BLaER1 (cell line): ENCODE results near the gene LCE1B.

Source experiments
- H3K27ac ChIP-seq: shearing (Covaris generic); formaldehyde crosslinking; 2 replicates; pipeline ENCODE4 v1.8.1; 2022
- H3K27me3 ChIP-seq: shearing (Covaris generic); formaldehyde crosslinking; 2 replicates; pipeline ENCODE4 v1.8.1; 2022
- H3K36me3 ChIP-seq: shearing (Covaris generic); formaldehyde crosslinking; 2 replicates; pipeline ENCODE4 v1.8.1; 2022
- H3K4me1 ChIP-seq: shearing (Covaris generic); formaldehyde crosslinking; 2 replicates; pipeline ENCODE4 v1.8.1; 2022
- H3K4me2 ChIP-seq: shearing (Covaris generic); formaldehyde crosslinking; 2 replicates; pipeline ENCODE4 v1.8.1; 2022
- H3K4me3 ChIP-seq: shearing (Covaris generic); formaldehyde crosslinking; 2 replicates; pipeline ENCODE4 v1.8.1; 2022
- H3K9ac ChIP-seq: shearing (Covaris generic); formaldehyde crosslinking; 2 replicates; pipeline ENCODE4 v1.8.1; 2022
- H3K9me3 ChIP-seq: shearing (Covaris generic); formaldehyde crosslinking; 2 replicates; pipeline ENCODE4 v1.8.1; 2022
- H4K20me1 ChIP-seq: shearing (Covaris generic); formaldehyde crosslinking; 2 replicates; pipeline ENCODE4 v1.8.1; 2022
- Cebpa-rat ChIP-seq: shearing (Covaris generic); IDR thresholded peaks from 2 replicates; pipeline ENCODE4 v1.8.1; 2022

The LCE1B gene, protein sequence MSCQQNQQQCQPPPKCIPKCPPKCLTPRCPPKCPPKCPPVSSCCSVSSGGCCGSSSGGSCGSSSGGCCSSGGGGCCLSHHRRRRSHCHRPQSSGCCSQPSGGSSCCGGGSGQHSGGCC

DNA sequence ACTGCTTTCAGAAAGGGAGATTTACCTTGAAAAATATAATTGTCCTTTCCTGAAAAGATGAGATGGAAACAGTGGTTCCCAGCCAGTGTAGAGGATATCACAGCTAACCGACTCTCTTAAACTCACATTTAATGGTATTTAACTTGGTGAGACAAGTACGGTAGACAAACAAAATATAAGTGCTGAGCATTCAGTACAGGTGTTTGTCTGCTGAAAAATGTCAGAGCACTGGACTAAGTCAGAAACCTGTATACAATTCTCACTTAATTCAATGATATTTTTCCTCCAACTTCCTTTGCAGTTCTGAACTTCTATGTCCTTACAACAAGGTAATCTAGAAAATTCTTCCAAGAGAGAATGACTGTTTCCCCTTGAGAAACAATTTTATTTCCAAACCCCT lies at the start of gene LCE1B:
LCE1B (plus strand) TSS at position 301 of the 400 bp plus-strand sequence. CDS start 476 bp downstream, outside the sequence.
- no peaks in the 10 kb centered on the region for H3K36me3 ChIP-seq
- H4K20me1 ChIP-seq, result no peaks in the 10 kb centered on the region
- no peaks in the 10 kb centered on the region for H3K27me3 ChIP-seq
- no peaks in the 10 kb centered on the region for H3K9me3 ChIP-seq
- no peak within 1 kb of the TSS for H3K4me2 ChIP-seq
- H3K27ac ChIP-seq, result no peak within 1 kb of the TSS
- no peak within 1 kb of the TSS for H3K4me3 ChIP-seq
- no peak for TF ChIP-seq Cebpa-rat
- H3K4me1 ChIP-seq, result no peaks in the 10 kb centered on the region
- H3K9ac ChIP-seq, result no peak within 1 kb of the TSS

GRCh38 chr1:152768847-152769533 lies 42.8 kb upstream of the LCE1B start:
- Histone ChIP-seq H3K27ac (no peak overlapping the region), H3K4me1 (no peaks in the 10 kb centered on the region), H3K4me2 (no peak overlapping the region), H3K36me3 (no peaks in the 10 kb centered on the region), H3K4me3 (no peak overlapping the region), H4K20me1 (no peaks in the 10 kb centered on the region), H3K9me3 (no peaks in the 10 kb centered on the region), H3K9ac (no peak overlapping the region), H3K27me3 (no peaks in the 10 kb centered on the region)
- no peak for TF ChIP-seq Cebpa-rat

GRCh38 chr1:152770411-152770810 lies 41.4 kb upstream of the LCE1B start:
- H3K9me3 ChIP-seq, result no peaks in the 10 kb centered on the region
- H3K9ac ChIP-seq, result no peak overlapping the region
- H3K4me1 ChIP-seq, result no peaks in the 10 kb centered on the region
- no peak overlapping the region for H3K4me2 ChIP-seq
- H4K20me1 ChIP-seq, result no peaks in the 10 kb centered on the region
- H3K36me3 ChIP-seq, result no peaks in the 10 kb centered on the region
- no peak overlapping the region for H3K27ac ChIP-seq
- H3K27me3 ChIP-seq, result no peaks in the 10 kb centered on the region
- no peak overlapping the region for H3K4me3 ChIP-seq
- no peak for TF ChIP-seq Cebpa-rat

GRCh38 chr1:152774875-152775274 lies 36.9 kb upstream of the LCE1B start, which contains the start of gene LCE1F:
LCE1F (plus strand) TSS chr1:152775140; CDS start chr1:152776372, 1,232 bp downstream.
- Histone ChIP-seq H3K9me3 (no peaks in the 10 kb centered on the region), H3K27ac (no peak within 1 kb of the TSS), H3K27me3 (no peaks in the 10 kb centered on the region), H4K20me1 (no peaks in the 10 kb centered on the region), H3K4me1 (no peaks in the 10 kb centered on the region), H3K9ac (no peak within 1 kb of the TSS), H3K4me2 (no peak within 1 kb of the TSS), H3K36me3 (no peaks in the 10 kb centered on the region), H3K4me3 (no peak within 1 kb of the TSS)
- no peak for TF ChIP-seq Cebpa-rat

GRCh38 chr1:152776361-152776760 lies 35.4 kb upstream of the LCE1B start:
- Histone ChIP-seq H3K27ac (no peak overlapping the region), H3K4me2 (no peak overlapping the region), H3K9ac (no peak overlapping the region), H3K27me3 (no peaks in the 10 kb centered on the region), H3K4me1 (no peaks in the 10 kb centered on the region), H4K20me1 (no peaks in the 10 kb centered on the region), H3K36me3 (no peaks in the 10 kb centered on the region), H3K9me3 (no peaks in the 10 kb centered on the region), H3K4me3 (no peak overlapping the region)
- TF ChIP-seq Cebpa-rat, result no peak

DNA sequence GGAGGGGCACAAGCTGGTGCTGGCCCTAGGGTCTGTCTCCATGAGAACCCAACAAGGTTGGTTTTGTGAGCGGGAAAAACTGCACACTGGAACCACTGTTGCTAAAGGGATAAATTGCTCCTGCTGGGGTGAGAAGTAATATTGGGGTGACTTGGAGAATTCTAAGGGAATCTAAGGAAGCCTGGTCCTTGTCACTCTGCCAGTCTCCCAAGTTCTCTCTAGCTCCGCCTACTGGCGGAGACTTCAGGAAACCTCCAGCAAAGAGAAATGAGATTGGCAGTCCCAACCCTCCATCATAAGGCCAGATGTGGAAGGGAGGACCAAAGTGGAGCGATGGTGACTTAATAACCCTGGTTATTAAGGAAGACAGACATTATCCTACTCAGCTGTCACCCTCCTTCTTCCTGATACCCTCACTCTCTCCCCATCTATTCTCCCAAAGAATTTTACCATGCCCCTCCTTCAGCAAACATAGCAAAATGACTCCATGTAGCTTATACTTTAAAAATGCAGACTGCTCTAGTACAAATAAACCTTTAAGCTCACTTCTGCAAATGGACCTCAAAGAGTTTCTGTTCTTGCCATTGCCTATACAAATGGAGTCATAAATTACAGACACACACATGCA lies 34.1 kb upstream of the LCE1B start:
- H3K36me3 ChIP-seq, result no peaks in the 10 kb centered on the region
- H3K9me3 ChIP-seq, result no peaks in the 10 kb centered on the region
- H3K4me1 ChIP-seq, result no peaks in the 10 kb centered on the region
- no peak overlapping the region for H3K9ac ChIP-seq
- H3K4me3 ChIP-seq, result no peak overlapping the region
- H3K27ac ChIP-seq, result no peak overlapping the region
- no peaks in the 10 kb centered on the region for H4K20me1 ChIP-seq
- no peaks in the 10 kb centered on the region for H3K27me3 ChIP-seq
- TF ChIP-seq Cebpa-rat, result no peak
- no peak overlapping the region for H3K4me2 ChIP-seq

DNA sequence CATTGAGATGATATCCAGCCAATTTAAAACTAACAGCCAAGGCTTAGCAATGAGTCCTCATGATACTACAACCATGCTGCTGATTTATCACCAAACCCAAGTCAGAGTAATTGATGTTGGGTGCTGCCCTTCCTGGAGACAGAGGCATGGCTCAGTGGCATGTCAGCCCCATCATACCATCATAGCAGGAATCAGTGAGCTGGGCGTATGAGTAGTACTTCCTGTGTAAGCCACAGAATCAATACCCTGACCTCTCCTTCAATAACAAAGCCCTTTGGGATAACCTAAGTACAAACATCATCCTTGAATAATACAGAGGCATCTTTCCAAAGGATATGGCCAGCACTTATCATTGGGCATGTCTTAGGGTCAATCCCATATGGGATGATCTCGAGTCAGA lies 28.7 kb upstream of the LCE1B start:
- Histone ChIP-seq H3K9me3 (no peaks in the 10 kb centered on the region), H3K4me3 (no peak overlapping the region), H3K9ac (no peak overlapping the region), H3K4me1 (peaks cover 12% of the 10 kb centered on the region), H3K36me3 (no peaks in the 10 kb centered on the region), H3K27me3 (no peaks in the 10 kb centered on the region), H3K27ac (no peak overlapping the region), H3K4me2 (no peak overlapping the region), H4K20me1 (no peaks in the 10 kb centered on the region)
- TF ChIP-seq Cebpa-rat, result no peak

GRCh38 chr1:152786077-152786476 lies 25.7 kb upstream of the LCE1B start, which contains the start of gene LCE1E:
LCE1E (plus strand) TSS chr1:152786257; CDS start chr1:152787300, 1,043 bp downstream.
- Histone ChIP-seq H4K20me1 (no peaks in the 10 kb centered on the region), H3K4me2 (peak within 1 kb of the TSS; percentile 49), H3K4me1 (peaks cover 12% of the 10 kb centered on the region), H3K27me3 (no peaks in the 10 kb centered on the region), H3K9me3 (no peaks in the 10 kb centered on the region), H3K27ac (no peak within 1 kb of the TSS), H3K36me3 (no peaks in the 10 kb centered on the region), H3K9ac (no peak within 1 kb of the TSS), H3K4me3 (no peak within 1 kb of the TSS)
- TF ChIP-seq Cebpa-rat, result no peak

GRCh38 chr1:152795686-152796085 lies 16.1 kb upstream of the LCE1B start:
- no peak overlapping the region for H3K4me3 ChIP-seq
- no peak overlapping the region for H3K27ac ChIP-seq
- no peak overlapping the region for H3K4me2 ChIP-seq
- H3K4me1 ChIP-seq, result 0 out of 2 replicates have a peak, but pooled peaks cover 7% of the 10 kb centered on the region
- H4K20me1 ChIP-seq, result no peaks in the 10 kb centered on the region
- no peak for TF ChIP-seq Cebpa-rat
- no peak overlapping the region for H3K9ac ChIP-seq
- no peaks in the 10 kb centered on the region for H3K9me3 ChIP-seq
- no peaks in the 10 kb centered on the region for H3K36me3 ChIP-seq
- H3K27me3 ChIP-seq, result no peaks in the 10 kb centered on the region

DNA sequence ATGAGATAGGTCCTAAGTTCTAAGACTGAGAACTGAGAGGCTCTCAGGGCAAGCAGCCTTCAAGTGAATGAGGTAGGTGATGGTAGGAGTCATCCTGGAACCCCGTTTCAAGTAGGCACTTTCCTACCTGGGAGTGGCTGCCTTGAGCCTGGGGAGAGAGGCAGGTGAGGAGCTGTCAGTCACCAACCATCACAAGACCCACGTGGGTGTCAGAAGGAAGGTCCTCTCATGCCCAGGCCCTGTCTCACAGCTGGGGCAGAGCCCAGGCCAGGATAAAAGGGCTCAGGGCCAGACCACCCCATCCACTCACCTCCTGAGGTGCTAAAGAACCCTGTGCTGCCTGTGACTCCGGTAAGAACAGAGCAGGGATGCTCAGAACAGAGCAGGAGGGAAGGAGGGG lies 15.3 kb upstream of the LCE1B start, which contains the start of gene LCE1D:
LCE1D (plus strand) TSS at position 301 of the 400 bp plus-strand sequence. CDS start 1,074 bp downstream, outside the sequence.
- no peak for TF ChIP-seq Cebpa-rat
- Histone ChIP-seq H3K4me1 (0 out of 2 replicates have a peak, but pooled peaks cover 7% of the 10 kb centered on the region), H3K36me3 (no peaks in the 10 kb centered on the region), H3K9ac (no peak within 1 kb of the TSS), H3K27ac (no peak within 1 kb of the TSS), H3K4me2 (no peak within 1 kb of the TSS), H3K4me3 (no peak within 1 kb of the TSS), H4K20me1 (no peaks in the 10 kb centered on the region), H3K27me3 (no peaks in the 10 kb centered on the region), H3K9me3 (no peaks in the 10 kb centered on the region)
